BLaER1 (cell line): ENCODE results near the gene CMTM1.

Source experiments
- H3K27ac ChIP-seq: shearing (Covaris generic); formaldehyde crosslinking; 2 replicates; pipeline ENCODE4 v1.8.1; 2022
- H3K27me3 ChIP-seq: shearing (Covaris generic); formaldehyde crosslinking; 2 replicates; pipeline ENCODE4 v1.8.1; 2022
- H3K36me3 ChIP-seq: shearing (Covaris generic); formaldehyde crosslinking; 2 replicates; pipeline ENCODE4 v1.8.1; 2022
- H3K4me1 ChIP-seq: shearing (Covaris generic); formaldehyde crosslinking; 2 replicates; pipeline ENCODE4 v1.8.1; 2022
- H3K4me2 ChIP-seq: shearing (Covaris generic); formaldehyde crosslinking; 2 replicates; pipeline ENCODE4 v1.8.1; 2022
- H3K4me3 ChIP-seq: shearing (Covaris generic); formaldehyde crosslinking; 2 replicates; pipeline ENCODE4 v1.8.1; 2022
- H3K9ac ChIP-seq: shearing (Covaris generic); formaldehyde crosslinking; 2 replicates; pipeline ENCODE4 v1.8.1; 2022
- H3K9me3 ChIP-seq: shearing (Covaris generic); formaldehyde crosslinking; 2 replicates; pipeline ENCODE4 v1.8.1; 2022
- H4K20me1 ChIP-seq: shearing (Covaris generic); formaldehyde crosslinking; 2 replicates; pipeline ENCODE4 v1.8.1; 2022
- Cebpa-rat ChIP-seq: shearing (Covaris generic); IDR thresholded peaks from 2 replicates; pipeline ENCODE4 v1.8.1; 2022

Gene CMTM1

DNA sequence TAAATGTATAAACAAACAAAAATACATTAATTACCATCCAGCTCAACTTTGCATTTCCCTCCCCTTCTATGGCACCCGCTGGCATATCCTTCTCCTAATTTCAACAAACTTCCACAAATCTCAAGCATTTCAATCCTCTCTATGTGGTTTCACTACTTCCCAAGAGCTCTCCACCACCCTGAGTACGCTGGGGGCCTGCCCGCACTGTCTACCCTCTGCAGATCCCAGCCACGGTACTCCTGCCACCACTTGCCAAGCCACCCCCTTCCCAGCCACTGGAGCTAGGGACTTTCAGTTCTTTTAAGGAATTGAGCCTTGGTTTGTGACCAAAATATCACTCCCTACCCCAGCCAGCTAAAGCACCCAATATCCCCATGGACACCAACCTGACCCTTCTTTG, 18.2 kb upstream of the CMTM1 start:
- no peak for TF ChIP-seq Cebpa-rat
- no peak overlapping the region for H3K4me3 ChIP-seq
- H3K27ac ChIP-seq, result peak overlapping the region; percentile 98
- H3K9ac ChIP-seq, result 0 out of 2 replicates have a peak overlapping the region, but pooled peaks have one; percentile 93
- H3K9me3 ChIP-seq, result no peaks in the 10 kb centered on the region
- H3K4me2 ChIP-seq, result peak overlapping the region; percentile 95
- H3K36me3 ChIP-seq, result no peaks in the 10 kb centered on the region
- peaks cover 85% of the 10 kb centered on the region for H3K4me1 ChIP-seq
- no peaks in the 10 kb centered on the region for H3K27me3 ChIP-seq
- no peaks in the 10 kb centered on the region for H4K20me1 ChIP-seq

DNA sequence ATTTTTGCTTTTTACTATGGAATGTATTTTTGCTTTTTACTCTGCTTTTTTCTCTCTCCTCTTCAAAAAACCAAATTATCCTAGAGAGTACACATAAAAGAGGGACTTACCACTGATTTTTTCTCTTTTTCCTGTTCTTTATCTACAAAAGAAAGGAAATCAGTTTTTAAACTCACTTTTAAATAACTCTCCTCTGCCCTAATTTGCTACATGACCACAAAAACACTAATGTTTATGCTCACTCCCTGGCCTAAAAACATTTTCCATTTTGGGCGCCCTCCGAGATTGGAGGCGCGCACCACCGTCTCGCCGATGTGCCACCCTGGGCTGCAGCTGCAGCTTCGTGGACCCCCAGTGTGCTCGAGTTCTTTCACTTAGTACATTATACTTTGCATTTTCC, 17.4 kb upstream of the CMTM1 start:
- Histone ChIP-seq H3K27ac (peak overlapping the region; percentile 98), H3K9ac (peak overlapping the region; percentile 93), H3K4me3 (peak overlapping the region; percentile 71)

DNA sequence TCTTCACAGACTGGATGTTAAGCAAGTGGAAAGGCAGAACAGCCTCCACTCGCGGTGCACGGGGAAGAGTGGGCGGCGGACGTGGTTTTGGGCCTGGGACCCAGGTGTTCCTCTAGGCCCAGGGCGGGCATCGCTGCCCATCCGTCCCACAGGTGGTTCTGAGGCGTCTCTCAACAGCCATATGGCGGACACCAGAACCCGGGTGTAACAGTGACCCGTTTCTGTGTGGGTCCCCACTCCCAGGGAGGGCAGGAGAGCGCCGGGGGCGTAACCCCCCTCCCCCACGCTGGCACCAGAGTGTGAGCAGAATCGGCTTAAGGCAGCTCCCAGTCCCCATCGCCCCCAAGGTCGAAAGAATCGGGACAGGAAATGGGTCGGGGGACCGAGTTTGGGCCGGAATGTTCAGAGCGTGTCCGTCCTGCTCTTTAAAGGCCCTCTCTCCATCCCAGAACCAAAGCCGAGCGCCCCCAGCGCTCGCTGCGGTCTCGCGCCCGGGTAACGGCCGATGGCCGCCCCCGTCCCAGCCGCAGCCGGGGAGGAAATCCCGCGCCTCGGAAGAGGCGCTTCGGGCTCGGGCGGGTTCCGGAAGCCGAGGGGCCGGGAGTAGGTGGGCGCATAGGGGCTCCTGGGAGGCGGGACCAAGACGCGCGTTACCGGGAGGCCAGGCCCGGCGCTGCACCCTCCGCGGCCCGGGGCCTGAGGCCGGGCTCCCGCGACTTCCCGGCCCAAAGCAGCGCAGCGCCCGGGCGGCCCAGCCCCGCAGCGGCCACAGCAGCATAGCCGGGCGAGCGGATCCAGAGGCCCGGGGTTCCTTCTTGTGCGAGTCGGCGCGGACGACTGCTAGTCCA, 16.7 kb upstream of the CMTM1 start, which contains the start of gene TK2:
Gene TK2, minus strand, starts transcription at position 839 of the 848 bp plus-strand sequence. Its CDS starts 61 bp downstream, at position 778.
- Histone ChIP-seq H3K4me1 (peaks cover 85% of the 10 kb centered on the region), H3K9ac (peak within 1 kb of the TSS; percentile 93), H3K36me3 (no peaks in the 10 kb centered on the region), H3K27me3 (no peaks in the 10 kb centered on the region), H3K4me3 (peak within 1 kb of the TSS; percentile 71), H3K27ac (peak within 1 kb of the TSS; percentile 98), H3K4me2 (peak within 1 kb of the TSS; percentile 95), H4K20me1 (no peaks in the 10 kb centered on the region), H3K9me3 (no peaks in the 10 kb centered on the region)
- TF ChIP-seq Cebpa-rat, result no peak

More for the DNA sequence above, 17.4 kb upstream of the CMTM1 start:
- Histone ChIP-seq H3K4me2 (peak overlapping the region; percentile 95), H4K20me1 (no peaks in the 10 kb centered on the region), H3K4me1 (peaks cover 85% of the 10 kb centered on the region), H3K36me3 (no peaks in the 10 kb centered on the region), H3K9me3 (no peaks in the 10 kb centered on the region), H3K27me3 (no peaks in the 10 kb centered on the region)
- no peak for TF ChIP-seq Cebpa-rat

DNA sequence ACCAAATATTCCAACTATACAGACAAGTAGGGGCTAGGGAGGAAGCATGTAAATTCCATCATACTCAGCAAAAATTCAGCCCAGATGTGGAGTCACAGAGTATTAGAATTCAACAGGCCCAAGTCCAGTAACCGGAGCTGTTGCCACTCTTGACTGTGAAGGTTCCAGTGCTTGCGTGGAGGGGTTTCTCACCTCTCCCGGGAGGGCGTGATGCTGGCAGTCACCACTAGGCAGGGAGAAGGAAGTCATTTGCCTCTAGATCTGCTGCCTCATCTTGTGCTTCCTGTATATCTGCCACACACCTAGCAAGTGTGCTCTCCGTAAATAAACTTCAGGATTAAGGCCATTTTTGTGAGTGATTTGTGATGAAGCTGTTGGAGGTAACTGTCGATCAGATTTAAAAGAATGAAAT, 14.9 kb upstream of the CMTM1 start:
- H4K20me1 ChIP-seq, result peaks cover 1% of the 10 kb centered on the region
- peaks cover 7% of the 10 kb centered on the region for H3K36me3 ChIP-seq
- H3K9ac ChIP-seq, result peak overlapping the region; percentile 78; the same call in 1 of the 2 replicates
- H3K4me1 ChIP-seq, result peaks cover 91% of the 10 kb centered on the region
- no peak for TF ChIP-seq Cebpa-rat
- no peaks in the 10 kb centered on the region for H3K27me3 ChIP-seq
- H3K4me2 ChIP-seq, result peak overlapping the region; percentile 95
- H3K4me3 ChIP-seq, result peak overlapping the region; percentile 77; the same call in 1 of the 2 replicates
- no peaks in the 10 kb centered on the region for H3K9me3 ChIP-seq
- H3K27ac ChIP-seq, result peak overlapping the region; percentile 98

DNA sequence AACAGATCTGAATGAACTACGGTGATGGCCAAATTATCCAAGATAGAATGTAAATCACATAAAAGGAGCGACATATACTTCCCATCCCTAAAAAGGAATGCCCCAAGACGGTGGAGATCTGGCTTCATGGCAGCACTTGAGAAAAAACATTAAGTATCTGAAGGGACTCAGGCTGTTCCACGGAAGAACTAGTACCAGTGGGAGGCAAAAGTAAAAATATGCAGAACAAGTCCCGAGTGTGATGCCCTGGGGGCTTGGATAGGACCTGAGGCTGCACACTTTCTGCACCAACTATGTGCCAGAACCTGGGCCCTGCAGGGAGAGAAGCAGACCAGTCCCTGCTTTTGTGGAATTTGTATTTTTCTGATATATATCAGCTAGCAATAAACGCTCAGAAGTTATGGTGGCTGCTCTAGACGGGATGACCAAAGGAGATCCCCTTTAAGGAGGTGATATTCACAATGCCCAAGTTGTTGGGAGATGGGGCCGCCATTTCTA, 14.4 kb upstream of the CMTM1 start:
- Histone ChIP-seq H3K4me1 (peaks cover 92% of the 10 kb centered on the region), H3K9me3 (no peaks in the 10 kb centered on the region), H3K27ac (peak overlapping the region; percentile 98), H3K9ac (peak overlapping the region; percentile 78), H3K4me3 (peak overlapping the region; percentile 77), H3K27me3 (no peaks in the 10 kb centered on the region), H4K20me1 (peaks cover 6% of the 10 kb centered on the region), H3K36me3 (peaks cover 8% of the 10 kb centered on the region), H3K4me2 (peak overlapping the region; percentile 95)
- TF ChIP-seq Cebpa-rat, result no peak

DNA sequence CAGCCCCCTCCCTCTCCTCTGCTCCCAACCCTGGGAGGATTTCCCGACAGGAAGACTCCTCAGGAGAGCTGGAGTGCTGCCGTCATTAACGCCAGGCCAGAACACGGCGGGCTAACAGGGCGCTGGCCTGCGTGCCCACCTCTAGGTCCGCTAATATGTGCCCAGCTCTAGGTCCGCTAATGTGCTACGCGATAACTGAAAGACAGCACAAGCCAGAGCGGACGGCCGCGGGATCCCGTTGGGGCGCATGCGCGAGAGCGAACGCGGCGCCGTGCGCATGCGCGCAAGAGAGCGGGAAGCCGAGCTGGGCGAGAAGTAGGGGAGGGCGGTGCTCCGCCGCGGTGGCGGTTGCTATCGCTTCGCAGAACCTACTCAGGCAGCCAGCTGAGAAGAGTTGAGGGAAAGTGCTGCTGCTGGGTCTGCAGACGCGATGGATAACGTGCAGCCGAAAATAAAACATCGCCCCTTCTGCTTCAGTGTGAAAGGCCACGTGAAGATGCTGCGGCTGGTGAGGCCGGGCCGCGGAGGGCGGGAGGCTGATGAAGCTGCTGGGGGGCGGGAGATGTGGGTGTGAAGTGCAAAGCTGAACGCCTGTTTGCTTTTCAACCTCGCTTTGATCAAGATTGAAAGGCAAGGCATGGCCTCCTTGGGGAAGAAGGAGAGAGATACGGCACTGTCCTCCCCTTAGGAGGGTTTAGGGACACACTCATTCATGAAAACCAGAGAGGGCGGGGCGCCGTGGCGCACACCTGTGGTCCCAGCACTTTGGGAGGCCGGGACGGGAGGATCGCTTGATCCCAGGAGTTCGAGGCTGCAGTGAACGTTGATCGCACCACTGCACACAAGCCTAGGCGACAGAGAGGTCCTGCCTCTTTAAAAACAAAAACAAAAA, 13.7 kb upstream of the CMTM1 start, which contains the start of gene CKLF:
Gene CKLF, plus strand, starts transcription at position 291 of the 892 bp plus-strand sequence. Its CDS starts 140 bp downstream, at position 431.
- H3K4me1 ChIP-seq, result peaks cover 91% of the 10 kb centered on the region
- no peak for TF ChIP-seq Cebpa-rat
- peak within 1 kb of the TSS; percentile 77 for H3K4me3 ChIP-seq
- H3K27ac ChIP-seq, result peak within 1 kb of the TSS; percentile 98
- peaks cover 13% of the 10 kb centered on the region for H4K20me1 ChIP-seq
- H3K9me3 ChIP-seq, result no peaks in the 10 kb centered on the region
- H3K36me3 ChIP-seq, result peaks cover 15% of the 10 kb centered on the region
- peak within 1 kb of the TSS; percentile 78 for H3K9ac ChIP-seq
- peak within 1 kb of the TSS; percentile 95 for H3K4me2 ChIP-seq
- no peaks in the 10 kb centered on the region for H3K27me3 ChIP-seq

DNA sequence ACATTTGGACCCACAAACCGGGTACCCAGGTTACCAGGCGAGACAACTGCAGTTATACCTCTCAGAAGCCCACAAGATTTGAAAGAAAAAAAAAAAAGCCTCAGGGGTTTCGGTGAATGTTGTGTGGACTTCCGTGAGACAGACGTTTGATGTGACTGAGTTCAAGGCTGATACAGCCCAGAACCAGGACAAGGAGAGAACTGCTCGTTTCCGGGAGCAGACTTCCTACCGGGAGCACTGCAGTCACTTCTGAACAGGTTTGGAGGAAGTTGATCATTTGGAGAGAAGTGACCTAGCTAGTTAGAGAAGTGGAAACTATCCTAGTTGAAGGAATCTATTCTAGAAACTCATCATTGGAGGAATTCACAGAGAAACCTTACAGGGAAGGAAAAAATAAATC, 13.0 kb upstream of the CMTM1 start:
- Histone ChIP-seq H3K9ac (peak overlapping the region; percentile 78), H4K20me1 (peaks cover 15% of the 10 kb centered on the region), H3K27ac (peak overlapping the region; percentile 98), H3K27me3 (no peaks in the 10 kb centered on the region), H3K9me3 (no peaks in the 10 kb centered on the region), H3K36me3 (peaks cover 22% of the 10 kb centered on the region), H3K4me2 (peak overlapping the region; percentile 95), H3K4me1 (peaks cover 84% of the 10 kb centered on the region), H3K4me3 (peak overlapping the region; percentile 77)
- no peak for TF ChIP-seq Cebpa-rat

DNA sequence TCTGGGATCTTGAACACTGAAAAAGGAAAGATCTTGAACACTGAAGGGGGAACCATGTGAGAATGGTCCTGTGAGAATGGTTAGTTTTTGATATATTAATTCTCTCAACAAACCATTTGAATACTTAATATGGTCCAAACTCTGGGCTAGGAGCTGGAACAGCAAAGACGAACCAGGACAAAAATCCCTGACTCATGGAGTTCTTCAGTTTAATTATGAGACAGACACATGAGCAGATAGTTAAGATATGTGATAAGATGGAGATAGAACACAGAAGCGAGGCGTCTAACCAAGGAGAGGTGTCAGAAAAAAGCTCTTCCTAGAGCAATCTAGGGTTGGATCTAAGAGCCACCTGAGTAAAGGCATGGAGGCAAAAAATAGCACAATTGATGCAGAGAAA, 12.2 kb upstream of the CMTM1 start:
- H3K4me3 ChIP-seq, result peak overlapping the region; percentile 77; the same call in 1 of the 2 replicates

DNA sequence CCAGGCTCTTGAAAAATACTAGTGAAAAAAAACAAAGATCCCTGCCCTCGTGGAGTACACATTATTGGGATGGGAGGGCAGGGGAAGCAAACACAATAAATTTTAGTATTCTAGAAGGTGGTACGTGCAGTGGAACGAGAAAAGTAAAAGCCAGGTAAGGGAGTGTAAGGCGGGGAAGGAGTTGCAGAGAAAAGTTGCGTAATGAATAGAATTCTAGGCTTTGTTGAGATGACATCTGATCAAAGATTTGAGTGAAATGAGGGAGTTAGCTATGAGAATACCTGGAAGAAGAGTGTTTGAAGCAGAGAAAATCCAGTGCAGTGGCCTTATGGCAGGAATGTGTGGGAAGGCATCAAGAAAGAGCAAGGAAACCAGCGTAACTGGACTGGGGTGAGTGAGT, 11.7 kb upstream of the CMTM1 start:
- H3K4me3 ChIP-seq, result no peak overlapping the region
- H3K4me2 ChIP-seq, result peak overlapping the region; percentile 95

More for the DNA sequence above, 12.2 kb upstream of the CMTM1 start:
- TF ChIP-seq Cebpa-rat, result no peak
- Histone ChIP-seq H3K27ac (no peak overlapping the region), H3K4me1 (peaks cover 80% of the 10 kb centered on the region), H3K27me3 (no peaks in the 10 kb centered on the region), H3K36me3 (peaks cover 30% of the 10 kb centered on the region), H4K20me1 (peaks cover 15% of the 10 kb centered on the region), H3K4me2 (peak overlapping the region; percentile 95), H3K9ac (peak overlapping the region; percentile 78; the same call in 1 of the 2 replicates), H3K9me3 (no peaks in the 10 kb centered on the region)

More for the DNA sequence above, 11.7 kb upstream of the CMTM1 start:
- H4K20me1 ChIP-seq, result peaks cover 15% of the 10 kb centered on the region
- peaks cover 80% of the 10 kb centered on the region for H3K4me1 ChIP-seq
- H3K27me3 ChIP-seq, result no peaks in the 10 kb centered on the region
- no peak overlapping the region for H3K9ac ChIP-seq
- no peaks in the 10 kb centered on the region for H3K9me3 ChIP-seq
- TF ChIP-seq Cebpa-rat, result peak; percentile 58; the same call in 1 of the 2 replicates
- H3K27ac ChIP-seq, result no peak overlapping the region
- peaks cover 35% of the 10 kb centered on the region for H3K36me3 ChIP-seq
